Measurements from ENCODE around the gene SPTBN1.

- no peak for TF ChIP-seq CTCF (CRISPR knock-in tag; IDR thresholded peaks at IDR 0.05)
- no peak for TF ChIP-seq BCL3 (CRISPR knock-in tag; IDR thresholded peaks at IDR 0.05)
- no peak for TF ChIP-seq CCDC6 (CRISPR knock-in tag; IDR thresholded peaks at IDR 0.05)
- no peak for TF ChIP-seq ZMYM4 (CRISPR knock-in tag; IDR thresholded peaks at IDR 0.05)
- no peak for TF ChIP-seq SKIL (CRISPR knock-in tag; IDR thresholded peaks at IDR 0.05; ENCODE audit: borderline replicate concordance)
- TF ChIP-seq POLR2A (IDR thresholded peaks at IDR 0.05; ENCODE audit: insufficient read depth in 1 of 2, low read depth in 2 of 2, low read length in 2 of 2): no peak
- no peak for TF ChIP-seq KDM1A (CRISPR knock-in tag; IDR thresholded peaks at IDR 0.05)
- no peak for TF ChIP-seq CBFB (CRISPR knock-in tag; IDR thresholded peaks at IDR 0.05)
- TF ChIP-seq CREB3 (CRISPR knock-in tag; IDR thresholded peaks at IDR 0.05): no peak
- TF ChIP-seq ZNF83 (CRISPR knock-in tag; IDR thresholded peaks at IDR 0.05; ENCODE audit: borderline replicate concordance): no peak
- TF ChIP-seq ZSCAN5A (CRISPR knock-in tag; IDR thresholded peaks at IDR 0.05; ENCODE audit: borderline replicate concordance): no peak
- TF ChIP-seq ZNF776 (CRISPR knock-in tag; IDR thresholded peaks at IDR 0.05): no peak
- TF ChIP-seq WIZ (CRISPR knock-in tag; IDR thresholded peaks at IDR 0.05): no peak
- TF ChIP-seq BHLHE40 (IDR thresholded peaks at IDR 0.05; ENCODE audit: low read length): no peak
These were observed 9.0 kb downstream of the SPTBN1 start for GRCh38 chr2:54465143-54465542.
